HG03060 (cell line): ENCODE data around the gene SMIM1.
"Not testable (repeated sequence)": the region's sequence is repeated elsewhere in the genome, so short reads cannot be mapped to it uniquely, and the experiment has no call there.

Source experiments
- ATAC-seq: cut with Tn5 transposase; IDR thresholded peaks from one replicate; pipeline ENCODE4 v1.9.1; 2021; ENCODE audit warnings: low read depth, moderate number of reproducible peaks; ENCODE audit not compliant: unreplicated experiment

SMIM1 gene, protein sequence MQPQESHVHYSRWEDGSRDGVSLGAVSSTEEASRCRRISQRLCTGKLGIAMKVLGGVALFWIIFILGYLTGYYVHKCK

DNA sequence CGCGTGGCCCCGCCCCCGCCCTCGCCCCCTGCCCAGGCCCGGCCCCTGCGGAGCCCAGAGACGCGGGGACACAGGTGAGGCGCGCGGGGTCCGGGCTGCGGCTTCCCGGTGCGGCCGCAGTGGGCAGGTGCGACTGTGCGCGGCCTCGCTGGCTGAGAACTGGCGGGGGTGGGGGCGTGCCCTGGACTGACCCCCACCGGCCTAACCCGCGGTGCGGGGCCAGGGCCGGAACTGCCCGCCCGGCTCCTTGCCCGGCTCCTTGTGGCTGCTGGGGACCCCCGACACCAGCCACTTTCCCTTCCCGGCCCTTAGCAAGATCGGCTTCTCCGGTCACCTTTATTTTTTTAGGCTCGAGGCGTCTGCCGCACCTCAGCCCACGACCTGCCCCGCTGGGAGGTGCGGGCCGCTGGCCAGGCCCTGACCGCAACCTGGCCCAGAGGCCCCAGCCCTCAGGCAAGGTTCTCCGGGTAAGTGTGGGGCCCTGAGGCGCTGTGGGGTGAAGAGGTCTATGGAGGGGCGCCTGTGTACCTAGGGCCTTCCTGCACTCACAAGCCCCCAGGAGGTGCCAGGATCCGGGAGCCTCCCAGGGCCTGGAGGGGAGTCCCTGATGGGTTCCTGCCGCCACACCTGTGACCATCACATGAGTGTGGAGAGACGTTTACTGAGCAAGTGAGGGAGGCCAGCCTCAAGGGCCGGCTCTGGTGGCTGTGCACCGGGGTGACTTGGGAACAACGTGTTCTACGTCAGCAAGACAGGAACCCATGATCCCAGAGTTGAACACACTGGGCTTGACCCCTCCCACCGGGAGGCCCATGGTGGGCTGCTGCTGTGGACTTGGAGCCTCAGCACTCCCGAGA, at the start of gene SMIM1:
Gene SMIM1, plus strand, starts transcription at position 35 of the 857 bp plus-strand sequence. CDS start 2,625 bp downstream, outside the sequence.
- no peak for ATAC-seq

DNA sequence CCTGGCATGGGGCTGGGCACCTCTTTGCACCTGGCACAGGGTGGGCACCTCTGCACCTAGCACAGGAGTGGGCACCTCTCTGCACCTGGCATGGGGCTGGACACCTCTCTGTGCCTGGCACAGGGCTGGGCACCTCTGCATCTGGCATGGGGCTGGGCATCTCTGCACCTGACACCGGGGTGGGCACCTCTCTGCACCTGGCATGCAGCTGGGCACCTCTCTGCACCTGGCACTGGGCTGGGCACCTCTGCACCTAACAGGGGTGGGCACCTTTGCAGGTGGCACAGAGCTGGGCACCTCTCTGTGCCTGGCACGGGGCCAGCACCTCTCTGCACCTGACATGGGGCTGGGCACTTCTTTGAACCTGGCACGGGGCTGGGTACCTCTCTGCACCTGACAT, 49.7 kb upstream of the SMIM1 start:
- no peak for ATAC-seq

DNA sequence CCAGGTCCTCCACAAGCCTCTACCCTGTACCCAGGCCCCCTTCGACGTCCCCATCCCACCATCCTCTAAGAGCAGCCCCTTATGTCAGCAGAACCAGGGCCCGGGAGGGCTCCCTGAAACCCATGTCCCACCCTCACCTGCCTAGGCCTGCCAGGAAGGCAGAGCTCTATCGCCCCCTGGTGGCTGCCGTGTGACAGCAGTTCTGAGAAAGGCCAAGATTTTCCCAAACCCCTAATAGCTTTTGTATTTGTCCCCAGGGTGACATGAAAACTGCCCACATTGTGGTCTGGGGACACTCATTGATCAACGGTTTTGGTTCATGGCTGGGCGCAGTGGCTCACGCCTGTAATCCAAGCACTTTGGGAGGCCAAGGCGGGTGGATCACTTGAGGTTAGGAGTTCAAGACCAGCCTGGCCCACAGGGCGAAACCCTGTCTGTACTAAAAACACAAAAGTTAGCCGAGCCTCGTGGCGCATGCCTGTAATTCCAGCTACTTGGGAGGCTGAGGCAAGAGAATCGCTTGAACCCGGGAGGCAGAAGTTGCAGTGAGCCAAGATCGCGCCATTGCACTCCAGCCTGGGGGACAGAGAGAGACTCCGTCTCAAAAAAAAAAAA, 48.0 kb upstream of the SMIM1 start:
- ATAC-seq: not testable (repeated sequence)

DNA sequence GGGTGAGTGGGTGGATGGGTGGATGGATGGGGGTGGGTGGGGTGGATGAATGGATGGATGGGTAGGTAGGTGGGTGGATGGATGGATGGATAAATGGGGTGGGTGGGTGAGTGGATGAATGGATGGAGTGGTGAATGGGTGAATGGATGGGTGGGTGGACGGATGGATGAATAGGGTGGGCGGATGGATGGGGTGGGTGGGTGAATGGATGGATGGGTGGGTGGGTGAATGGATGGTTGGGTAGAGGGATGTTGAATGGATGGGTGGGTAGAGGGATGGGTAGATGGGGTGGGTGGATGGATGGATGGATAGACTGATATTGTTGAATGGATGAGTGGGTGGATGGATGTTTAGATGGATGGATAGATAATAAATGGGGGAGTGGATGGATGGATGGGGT, 47.2 kb upstream of the SMIM1 start:
- ATAC-seq: no peak

DNA sequence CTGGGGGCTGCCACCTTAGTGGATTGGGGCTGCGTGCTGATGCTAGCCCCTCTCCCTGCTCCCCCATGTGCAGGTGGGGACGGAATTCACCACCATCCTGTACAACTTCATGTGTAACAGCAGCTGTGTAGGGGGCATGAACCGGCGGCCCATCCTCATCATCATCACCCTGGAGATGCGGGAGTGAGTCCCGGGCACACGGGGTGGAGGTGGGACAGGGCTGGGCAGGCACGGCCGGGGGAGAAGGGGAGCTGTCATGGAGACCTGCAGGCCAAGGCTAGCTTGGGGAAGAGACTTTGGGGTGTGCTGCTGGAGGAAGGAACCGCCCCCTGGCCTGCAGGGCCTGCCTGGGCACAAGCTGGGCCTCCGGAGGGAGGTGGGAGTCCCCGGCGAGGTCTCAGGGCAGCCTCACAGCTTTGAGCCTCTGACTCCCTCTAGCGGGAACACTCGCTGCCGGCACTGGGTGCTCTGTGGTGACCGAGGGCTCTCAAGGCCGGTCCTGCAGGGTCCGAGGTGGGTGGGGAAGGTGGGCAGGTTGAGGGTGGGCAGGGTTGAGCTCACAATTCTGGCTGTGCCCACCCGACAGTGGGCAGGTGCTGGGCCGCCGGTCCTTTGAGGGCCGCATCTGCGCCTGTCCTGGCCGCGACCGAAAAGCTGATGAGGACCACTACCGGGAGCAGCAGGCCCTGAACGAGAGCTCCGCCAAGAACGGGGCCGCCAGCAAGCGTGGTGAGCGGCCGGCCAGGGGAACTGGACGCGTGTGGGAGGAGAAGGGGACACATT, 45.3 kb upstream of the SMIM1 start:
- ATAC-seq: no peak

DNA sequence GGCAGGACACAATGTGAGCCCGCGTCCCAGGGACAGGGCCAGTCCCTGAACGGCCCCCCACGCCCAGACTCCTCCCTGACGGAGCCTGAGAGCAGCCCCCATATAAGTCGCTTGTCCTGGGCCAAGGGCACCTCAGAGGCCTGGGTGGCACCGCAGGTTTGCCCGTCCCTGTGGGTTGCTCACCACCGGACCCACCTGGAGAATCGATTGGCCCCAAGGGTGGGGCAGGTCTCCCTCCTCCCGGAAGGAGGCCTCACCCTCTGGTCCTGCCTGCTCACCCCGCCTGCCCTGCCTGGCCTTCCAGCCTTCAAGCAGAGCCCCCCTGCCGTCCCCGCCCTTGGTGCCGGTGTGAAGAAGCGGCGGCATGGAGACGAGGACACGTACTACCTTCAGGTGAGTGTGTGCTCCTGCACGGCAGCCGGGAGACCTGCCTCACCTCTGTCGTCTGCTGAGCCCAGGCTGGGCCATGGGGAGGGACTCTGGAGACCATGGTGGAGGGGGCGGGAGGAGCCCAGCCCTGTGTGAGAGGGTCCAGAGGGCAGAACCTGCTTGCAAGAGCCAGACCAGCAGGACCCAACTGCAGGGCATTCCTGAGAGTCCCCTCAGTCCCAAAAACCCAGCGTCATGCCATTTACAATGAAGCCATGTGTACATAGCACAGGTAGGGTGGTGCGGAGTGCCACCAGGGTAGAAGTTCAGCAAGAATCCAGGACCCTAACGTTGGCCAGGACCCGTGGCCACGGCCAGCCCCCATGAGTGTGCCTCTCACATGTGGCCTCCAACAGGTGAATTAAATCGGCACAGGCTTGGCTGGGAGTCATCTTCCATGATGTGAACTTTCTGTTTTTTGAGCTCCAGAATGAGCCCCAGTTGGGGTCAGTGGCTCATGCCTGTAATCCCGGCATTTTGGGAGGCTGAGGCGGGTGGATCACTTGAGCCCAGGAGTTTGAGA, 44.4 kb upstream of the SMIM1 start:
- ATAC-seq: no peak

DNA sequence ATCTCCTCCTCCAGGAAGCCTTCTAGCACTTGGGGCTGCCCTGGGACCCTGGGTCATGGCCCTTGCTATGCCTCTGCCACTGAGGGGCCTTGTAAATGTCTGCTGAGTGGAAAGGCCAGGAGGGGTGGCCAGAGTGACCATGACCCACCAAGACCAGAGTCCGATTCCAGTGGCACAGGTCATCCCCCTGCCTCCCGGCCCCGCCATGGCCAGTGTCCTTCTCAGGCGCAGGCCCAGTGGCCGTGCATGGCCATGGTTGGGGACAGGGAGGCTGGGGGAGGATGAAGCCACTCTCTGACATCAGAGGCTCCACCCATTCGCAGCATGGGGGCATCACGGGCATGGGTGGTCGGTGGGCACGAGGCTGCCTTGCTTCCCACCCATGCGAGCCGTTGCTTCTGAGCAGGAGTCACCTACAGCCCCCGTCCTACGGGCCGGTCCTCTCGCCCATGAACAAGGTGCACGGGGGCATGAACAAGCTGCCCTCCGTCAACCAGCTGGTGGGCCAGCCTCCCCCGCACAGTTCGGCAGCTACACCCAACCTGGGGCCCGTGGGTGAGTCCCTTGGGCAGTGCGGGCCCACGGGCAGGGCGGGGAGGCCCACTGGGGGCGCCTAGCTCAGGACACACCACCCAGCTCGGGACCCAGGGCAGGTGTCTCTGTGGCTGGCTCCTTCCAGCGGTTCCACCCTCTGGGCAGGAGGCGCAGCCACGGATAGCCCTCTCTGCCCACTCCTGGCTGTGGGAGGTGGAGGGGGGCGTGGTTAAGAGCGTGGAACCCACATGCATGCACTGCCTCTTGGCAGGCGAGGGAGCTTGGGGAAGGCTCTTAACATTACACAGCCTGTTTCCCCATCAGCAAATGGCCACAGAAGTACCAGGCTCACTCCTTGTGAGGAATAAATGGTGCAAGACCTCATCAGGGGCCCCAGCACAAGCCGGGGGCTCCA, 42.7 kb upstream of the SMIM1 start:
- ATAC-seq: no peak

DNA sequence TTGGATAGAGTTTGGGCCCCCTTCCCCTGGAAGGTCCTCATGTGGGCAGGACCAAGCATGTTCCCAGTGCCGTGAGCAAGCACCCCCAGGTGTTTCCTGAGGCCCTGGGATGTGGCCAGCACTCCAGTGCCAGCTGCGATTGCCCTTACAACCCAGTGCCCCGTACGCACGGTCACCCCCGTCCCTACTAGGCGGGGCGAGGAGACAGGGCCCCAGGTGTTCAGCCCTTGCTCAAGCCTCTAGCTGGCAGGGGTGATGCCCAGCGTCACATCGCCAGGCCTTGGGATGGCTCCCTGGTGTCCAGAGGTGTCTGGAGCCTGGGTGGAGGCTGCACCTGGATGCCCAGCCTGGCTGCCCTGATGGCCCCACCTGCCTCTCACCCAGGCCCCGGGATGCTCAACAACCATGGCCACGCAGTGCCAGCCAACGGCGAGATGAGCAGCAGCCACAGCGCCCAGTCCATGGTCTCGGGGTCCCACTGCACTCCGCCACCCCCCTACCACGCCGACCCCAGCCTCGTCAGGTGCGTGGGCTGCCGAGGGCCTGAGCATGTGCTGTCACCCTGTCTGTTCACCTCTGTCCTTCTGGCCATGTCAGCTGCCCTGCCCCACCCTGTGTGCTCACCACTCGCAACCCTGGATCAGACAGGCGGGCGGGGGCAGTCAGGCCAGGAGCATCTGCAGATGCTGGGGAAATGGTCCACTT, 41.9 kb upstream of the SMIM1 start:
- ATAC-seq: no peak

DNA sequence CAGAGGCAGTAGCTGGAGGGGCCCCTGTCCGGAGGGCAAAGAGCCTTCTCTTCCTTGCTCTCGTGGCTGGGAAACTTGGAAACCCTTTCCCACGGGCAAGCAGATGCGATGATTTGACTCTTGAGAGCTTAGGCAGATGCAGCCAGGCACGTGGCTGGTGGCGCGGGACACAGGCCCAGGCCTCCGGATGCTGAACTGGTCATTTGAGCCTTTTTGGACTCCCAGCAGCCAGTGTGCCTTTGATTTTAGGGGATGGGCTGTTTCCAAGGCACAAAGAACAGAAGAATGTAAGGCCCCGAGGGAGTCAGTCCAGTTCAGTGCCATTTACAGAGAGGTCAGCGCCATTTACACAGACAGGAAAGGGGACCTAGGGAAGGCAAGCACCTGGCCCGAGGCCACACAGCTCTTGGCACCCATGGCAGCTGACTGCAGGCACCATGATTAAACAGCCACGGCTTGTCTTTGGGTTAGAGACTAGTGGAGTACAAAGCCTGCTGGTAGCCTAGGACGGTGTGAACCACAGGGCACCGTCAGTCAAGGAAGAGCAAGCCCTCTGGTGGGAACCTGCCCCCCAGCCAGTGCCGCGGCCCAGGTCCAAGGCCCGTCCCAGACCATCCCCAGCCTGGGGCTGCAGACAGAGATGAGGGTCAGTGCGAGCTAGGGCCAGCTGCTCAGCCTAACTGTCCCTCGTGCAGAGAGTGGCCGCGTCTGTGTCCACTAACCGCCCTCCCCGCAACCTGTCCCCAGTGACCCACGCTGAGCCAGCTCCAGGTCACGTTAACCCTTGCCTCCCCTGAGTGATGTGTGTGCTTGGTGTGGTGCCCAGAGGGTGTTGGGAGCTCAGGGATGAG, 40.7 kb upstream of the SMIM1 start:
- no peak for ATAC-seq

DNA sequence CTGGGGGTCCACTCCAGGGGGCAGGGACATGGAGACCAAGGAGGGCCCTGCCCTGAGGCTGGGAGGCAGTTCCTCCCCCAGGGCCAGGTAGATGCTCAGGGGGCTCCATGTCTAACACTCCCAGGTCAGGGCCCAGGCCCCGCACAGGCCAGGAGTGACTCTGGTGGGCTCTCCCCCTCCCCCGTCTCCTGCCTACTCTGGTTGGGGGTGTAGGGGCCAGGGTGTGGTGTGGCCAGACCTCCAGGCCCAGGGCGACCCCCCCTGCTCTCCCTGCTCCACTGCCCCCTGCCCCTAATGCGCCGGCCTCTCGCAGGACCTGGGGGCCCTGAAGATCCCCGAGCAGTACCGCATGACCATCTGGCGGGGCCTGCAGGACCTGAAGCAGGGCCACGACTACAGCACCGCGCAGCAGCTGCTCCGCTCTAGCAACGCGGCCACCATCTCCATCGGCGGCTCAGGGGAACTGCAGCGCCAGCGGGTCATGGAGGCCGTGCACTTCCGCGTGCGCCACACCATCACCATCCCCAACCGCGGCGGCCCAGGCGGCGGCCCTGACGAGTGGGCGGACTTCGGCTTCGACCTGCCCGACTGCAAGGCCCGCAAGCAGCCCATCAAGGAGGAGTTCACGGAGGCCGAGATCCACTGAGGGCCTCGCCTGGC, 40.0 kb upstream of the SMIM1 start:
- ATAC-seq: no peak

DNA sequence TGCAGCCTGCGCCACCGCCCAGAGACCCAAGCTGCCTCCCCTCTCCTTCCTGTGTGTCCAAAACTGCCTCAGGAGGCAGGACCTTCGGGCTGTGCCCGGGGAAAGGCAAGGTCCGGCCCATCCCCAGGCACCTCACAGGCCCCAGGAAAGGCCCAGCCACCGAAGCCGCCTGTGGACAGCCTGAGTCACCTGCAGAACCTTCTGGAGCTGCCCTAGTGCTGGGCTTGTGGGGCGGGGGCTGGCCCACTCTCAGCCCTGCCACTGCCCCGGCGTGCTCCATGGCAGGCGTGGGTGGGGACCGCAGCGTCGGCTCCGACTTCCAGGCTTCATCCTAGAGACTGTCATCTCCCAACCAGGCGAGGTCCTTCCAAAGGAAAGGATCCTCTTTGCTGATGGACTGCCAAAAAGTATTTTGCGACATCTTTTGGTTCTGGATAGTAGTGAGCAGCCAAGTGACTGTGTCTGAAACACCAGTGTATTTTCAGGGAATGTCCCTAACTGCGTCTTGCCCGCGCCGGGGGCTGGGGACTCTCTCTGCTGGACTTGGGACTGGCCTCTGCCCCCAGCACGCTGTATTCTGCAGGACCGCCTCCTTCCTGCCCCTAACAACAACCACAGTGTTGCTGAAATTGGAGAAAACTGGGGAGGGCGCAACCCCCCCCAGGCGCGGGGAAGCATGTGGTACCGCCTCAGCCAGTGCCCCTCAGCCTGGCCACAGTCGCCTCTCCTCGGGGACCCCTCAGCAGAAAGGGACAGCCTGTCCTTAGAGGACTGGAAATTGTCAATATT, 39.3 kb upstream of the SMIM1 start:
- no peak for ATAC-seq

DNA sequence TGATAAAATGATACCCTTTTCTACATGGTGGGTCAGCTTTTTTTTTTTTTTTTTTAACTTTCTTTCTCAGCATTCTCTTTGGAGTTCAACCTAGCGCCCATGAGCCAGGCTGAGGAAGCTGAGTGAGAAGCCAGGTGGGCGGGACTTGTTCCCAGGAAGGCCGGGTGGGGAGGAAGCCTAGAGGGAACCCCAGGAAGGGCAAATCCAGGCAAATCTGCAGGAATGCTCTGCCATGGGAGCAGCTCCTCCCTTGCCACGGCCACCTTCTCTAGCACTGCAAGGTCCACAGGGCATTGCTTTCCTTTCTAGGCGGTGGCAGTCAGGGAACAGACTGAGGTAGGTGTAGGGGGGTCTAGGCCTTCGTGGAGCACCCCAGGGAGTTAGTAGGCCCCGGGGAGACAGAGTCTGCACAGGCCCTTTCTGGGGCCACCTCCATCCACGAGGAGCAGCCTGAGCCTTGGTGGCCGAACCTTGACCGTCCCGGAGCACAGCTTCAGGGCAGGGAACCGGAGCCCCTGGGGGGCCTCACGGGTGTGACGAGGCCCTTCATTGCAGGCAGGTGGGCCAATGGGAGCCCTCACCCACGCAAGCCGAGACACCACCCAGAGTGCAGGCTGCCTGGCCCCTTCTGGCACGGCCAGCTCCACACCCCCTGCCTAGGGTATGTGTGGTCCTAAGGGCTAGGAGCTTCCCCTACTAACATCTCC, 38.5 kb upstream of the SMIM1 start:
- no peak for ATAC-seq

DNA sequence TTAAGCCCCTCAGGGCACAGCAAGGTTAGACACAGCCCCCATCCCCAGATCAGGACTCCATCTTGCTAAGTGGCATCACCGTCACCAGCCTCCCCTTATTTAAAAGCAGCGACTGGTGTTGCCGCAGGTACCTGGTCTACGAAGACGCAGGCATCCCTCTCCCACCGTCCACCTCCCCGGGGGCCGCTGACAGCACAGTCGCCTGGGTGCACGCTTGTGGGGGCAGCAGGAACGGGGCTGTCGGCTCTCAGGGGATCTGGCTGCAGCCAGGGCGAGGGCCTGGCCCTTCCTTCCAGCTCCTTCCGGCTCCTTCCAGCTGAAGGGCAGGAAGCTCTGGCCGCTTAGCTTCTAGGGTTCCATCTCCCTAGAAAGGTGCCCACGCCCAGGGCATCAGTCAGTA, 37.9 kb upstream of the SMIM1 start:
- no peak for ATAC-seq

DNA sequence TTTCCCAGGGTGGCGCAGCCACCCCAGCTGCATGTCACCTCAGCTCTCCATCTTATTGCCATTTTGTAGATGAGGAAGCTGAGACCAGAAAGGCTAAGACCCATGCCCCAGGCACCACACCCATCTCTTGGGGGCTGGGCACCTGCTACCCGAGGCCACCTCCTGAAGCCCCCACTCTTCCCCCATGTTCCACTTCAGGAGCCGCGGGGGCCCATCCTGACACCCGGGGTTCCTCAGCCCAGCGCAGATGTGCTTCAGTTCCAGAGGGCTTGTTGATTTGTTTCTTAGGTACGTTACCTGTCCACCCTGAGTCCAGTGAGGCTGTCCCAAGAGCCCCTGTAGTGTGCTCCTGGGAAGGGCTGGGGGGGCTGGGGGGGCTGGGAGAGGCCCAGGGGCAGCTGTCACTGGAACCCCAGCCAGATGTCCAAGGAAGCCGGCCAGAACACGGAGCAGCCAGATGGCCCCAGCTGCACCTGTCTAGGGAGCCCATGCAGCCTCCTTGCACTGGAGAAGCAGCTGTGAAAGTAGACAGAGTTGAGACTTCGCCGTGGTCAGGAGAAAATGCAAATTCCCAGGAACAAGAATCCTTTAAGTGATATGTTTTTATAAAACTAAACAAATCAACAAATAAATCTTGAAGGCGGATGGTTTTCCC, 37.4 kb upstream of the SMIM1 start:
- no peak for ATAC-seq

DNA sequence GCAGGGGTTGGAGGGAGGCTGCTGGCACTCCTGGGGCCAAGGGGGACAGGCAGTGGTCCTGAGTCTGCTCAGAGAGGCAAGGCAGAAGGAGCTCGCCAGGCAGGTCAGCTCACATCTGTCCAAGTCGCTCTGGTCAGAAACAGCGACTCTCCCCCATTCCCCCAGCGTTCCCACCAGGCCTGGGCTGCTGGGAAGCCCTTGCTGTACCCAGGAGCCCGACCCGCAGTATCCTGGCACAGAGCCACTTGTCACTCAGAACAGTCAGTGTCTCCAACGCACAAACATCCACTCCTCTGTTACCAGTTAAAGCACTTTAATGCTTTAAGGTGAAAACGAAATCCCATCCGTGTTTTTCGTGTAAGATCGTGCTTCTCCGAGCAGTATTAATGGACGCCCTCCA, 36.9 kb upstream of the SMIM1 start:
- no peak for ATAC-seq
